DND-41 (cell line): ENCODE results near the gene UBAC1.

Source experiments
- ATAC-seq: fragments of 200-7000 bp; cut with Tn5 transposase; 3 replicates; pipeline ENCODE4 v1.9.1; 2021; ENCODE audit warnings: low read depth; ENCODE audit not compliant: insufficient read depth
- DNase-seq: peaks from one replicate; pipeline ENCODE4 v3.0.0-alpha.2; 2020
- H2AFZ ChIP-seq: 2 replicates; pipeline ENCODE4 v1.6.0; 2012; ENCODE audit warnings: low read depth, low read length
- H3K27ac ChIP-seq: 2 replicates; pipeline ENCODE4 v1.5.1; 2012; ENCODE audit warnings: low read length, inconsistent platforms
- H3K27me3 ChIP-seq: fragments of 200-600 bp; sonication (generic); 2 replicates; pipeline ENCODE4 v1.6.0; 2012; ENCODE audit warnings: low read length, mild to moderate bottlenecking, inconsistent platforms; ENCODE audit not compliant: insufficient read depth, poor library complexity
- H3K36me3 ChIP-seq: 2 replicates; pipeline ENCODE4 v1.5.1; 2012; ENCODE audit warnings: low read length, inconsistent platforms; ENCODE audit not compliant: insufficient read depth
- H3K4me1 ChIP-seq: 2 replicates; pipeline ENCODE4 v1.5.1; 2012; ENCODE audit warnings: mild to moderate bottlenecking, low read length; ENCODE audit not compliant: insufficient read depth
- H3K4me2 ChIP-seq: 2 replicates; pipeline ENCODE4 v1.6.0; 2012; ENCODE audit warnings: mild to moderate bottlenecking, moderate library complexity, low read length, inconsistent platforms; ENCODE audit not compliant: insufficient read depth
- H3K4me3 ChIP-seq, 2 experiments: fragments of 200-600 bp in 1 of 2; shearing (Covaris generic) in 1 of 2; 2 replicates each; pipeline ENCODE4 v1.5.1; 2012 to 2016; ENCODE audit warnings: inconsistent platforms in 2 of 2, low read length in 2 of 2, mild to moderate bottlenecking in 2 of 2, low read depth in 1 of 2, moderate library complexity in 1 of 2
- H3K79me2 ChIP-seq: 2 replicates; pipeline ENCODE4 v1.6.0; 2012; ENCODE audit warnings: low read length, inconsistent platforms; ENCODE audit not compliant: insufficient read depth
- H3K9ac ChIP-seq: 2 replicates; pipeline ENCODE4 v1.6.0; 2012; ENCODE audit warnings: low read depth, mild to moderate bottlenecking, inconsistent platforms, low read length, moderate library complexity
- H3K9me3 ChIP-seq: 2 replicates; pipeline ENCODE4 v1.5.1; 2012; ENCODE audit warnings: low read length, moderate library complexity, mild to moderate bottlenecking, inconsistent platforms; ENCODE audit not compliant: insufficient read depth, severe bottlenecking
- H4K20me1 ChIP-seq: 2 replicates; pipeline ENCODE4 v1.6.0; 2012; ENCODE audit warnings: low read length; ENCODE audit not compliant: insufficient read depth
- EZH2 ChIP-seq: IDR thresholded peaks from 3 replicates; pipeline ENCODE4 v1.6.1; 2012; ENCODE audit warnings: borderline replicate concordance, low read depth, mild to moderate bottlenecking, moderate library complexity, low read length, inconsistent platforms; ENCODE audit not compliant: severe bottlenecking
- TF ChIP-seq, protein P1 (sequence below): IDR thresholded peaks from 2 replicates; pipeline ENCODE4 v1.5.1; 2012; ENCODE audit warnings: borderline replicate concordance, low read length, moderate library complexity, mild to moderate bottlenecking; ENCODE audit not compliant: poor library complexity, severe bottlenecking; ENCODE audit errors: extremely low read depth

Gene UBAC1

GRCh38 chr9:135929656-135930445 is 31.3 kb downstream of the UBAC1 start:
- Histone ChIP-seq H3K36me3 (peaks cover 32% of the 10 kb centered on the region), H3K9ac (no peak overlapping the region), H2AFZ (no peak overlapping the region), H3K4me2 (no peak overlapping the region), H3K9me3 (no peaks in the 10 kb centered on the region), H3K4me3 (no peak overlapping the region), H3K27ac (no peak overlapping the region), H3K79me2 (no peaks in the 10 kb centered on the region), H3K4me1 (no peaks in the 10 kb centered on the region), H3K27me3 (no peaks in the 10 kb centered on the region), H4K20me1 (peaks cover 47% of the 10 kb centered on the region)
- TF ChIP-seq, protein P1, sequence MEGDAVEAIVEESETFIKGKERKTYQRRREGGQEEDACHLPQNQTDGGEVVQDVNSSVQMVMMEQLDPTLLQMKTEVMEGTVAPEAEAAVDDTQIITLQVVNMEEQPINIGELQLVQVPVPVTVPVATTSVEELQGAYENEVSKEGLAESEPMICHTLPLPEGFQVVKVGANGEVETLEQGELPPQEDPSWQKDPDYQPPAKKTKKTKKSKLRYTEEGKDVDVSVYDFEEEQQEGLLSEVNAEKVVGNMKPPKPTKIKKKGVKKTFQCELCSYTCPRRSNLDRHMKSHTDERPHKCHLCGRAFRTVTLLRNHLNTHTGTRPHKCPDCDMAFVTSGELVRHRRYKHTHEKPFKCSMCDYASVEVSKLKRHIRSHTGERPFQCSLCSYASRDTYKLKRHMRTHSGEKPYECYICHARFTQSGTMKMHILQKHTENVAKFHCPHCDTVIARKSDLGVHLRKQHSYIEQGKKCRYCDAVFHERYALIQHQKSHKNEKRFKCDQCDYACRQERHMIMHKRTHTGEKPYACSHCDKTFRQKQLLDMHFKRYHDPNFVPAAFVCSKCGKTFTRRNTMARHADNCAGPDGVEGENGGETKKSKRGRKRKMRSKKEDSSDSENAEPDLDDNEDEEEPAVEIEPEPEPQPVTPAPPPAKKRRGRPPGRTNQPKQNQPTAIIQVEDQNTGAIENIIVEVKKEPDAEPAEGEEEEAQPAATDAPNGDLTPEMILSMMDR: no peak
- no peak for TF ChIP-seq EZH2
- DNase-seq: no peak
- ATAC-seq: no peak

DNA sequence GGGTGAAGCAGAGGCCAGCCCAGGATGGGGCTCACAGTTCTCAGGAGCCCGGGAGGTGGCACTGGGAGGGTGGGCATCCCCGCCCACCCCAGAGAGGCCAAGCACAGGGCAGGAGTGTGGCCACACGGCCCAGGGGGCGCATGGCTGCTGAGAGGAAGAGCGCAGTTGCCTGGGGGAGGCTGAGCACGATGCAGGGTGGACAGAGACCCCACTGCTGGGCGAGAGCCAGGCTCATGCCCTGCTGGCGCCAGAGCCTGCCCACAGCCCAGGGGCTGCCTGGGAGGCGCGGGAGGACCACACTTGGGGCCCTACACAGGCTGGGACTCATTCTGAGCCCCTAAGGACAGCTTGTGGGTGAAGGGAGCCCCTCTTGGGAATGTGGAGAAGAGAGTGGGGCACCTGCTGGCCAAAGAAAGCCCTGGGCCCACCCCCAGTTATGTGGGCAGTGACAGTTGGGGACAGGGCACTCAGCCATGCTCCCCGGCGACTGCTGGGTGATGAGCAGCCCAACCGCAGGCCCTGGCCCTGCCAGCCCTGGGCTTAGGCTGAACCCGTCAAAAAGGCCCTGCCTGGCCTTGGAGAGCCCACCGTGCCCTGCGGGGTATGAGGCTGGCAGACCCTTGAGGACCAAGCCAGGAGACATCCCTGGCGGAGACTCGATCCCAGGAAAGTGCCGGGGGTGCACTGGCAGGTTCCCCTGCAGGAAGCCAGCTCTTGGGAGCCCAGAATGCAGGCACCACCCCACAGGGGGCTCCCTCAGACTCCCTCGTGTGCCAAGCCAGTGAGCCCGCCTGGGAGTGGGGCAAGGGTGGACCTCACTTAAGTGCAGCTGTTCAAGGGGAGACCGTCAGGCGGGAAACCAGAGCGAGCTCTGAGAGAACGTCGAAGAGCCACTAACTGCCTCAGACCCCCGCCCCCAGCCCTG is 32.2 kb downstream of the UBAC1 start:
- no peaks in the 10 kb centered on the region for H3K9me3 ChIP-seq
- no peaks in the 10 kb centered on the region for H3K27me3 ChIP-seq
- no peak for DNase-seq
- ATAC-seq: no peak
- H3K27ac ChIP-seq: no peak overlapping the region
- H2AFZ ChIP-seq: no peak overlapping the region
- no peaks in the 10 kb centered on the region for H3K4me1 ChIP-seq
- H3K4me3 ChIP-seq: no peak overlapping the region
- no peak overlapping the region for H3K4me2 ChIP-seq
- peaks cover 27% of the 10 kb centered on the region for H3K36me3 ChIP-seq
- no peak overlapping the region for H3K9ac ChIP-seq
- H3K79me2 ChIP-seq: no peaks in the 10 kb centered on the region
- no peak for TF ChIP-seq EZH2
- H4K20me1 ChIP-seq: peaks cover 47% of the 10 kb centered on the region

- Histone ChIP-seq H4K20me1 (peaks cover 42% of the 10 kb centered on the region), H3K4me1 (no peaks in the 10 kb centered on the region), H3K36me3 (peaks cover 19% of the 10 kb centered on the region), H3K27ac (no peak overlapping the region), H3K79me2 (no peaks in the 10 kb centered on the region), H3K4me2 (no peak overlapping the region), H3K27me3 (no peaks in the 10 kb centered on the region), H3K4me3 (no peak overlapping the region), H2AFZ (no peak overlapping the region), H3K9me3 (no peaks in the 10 kb centered on the region), H3K9ac (no peak overlapping the region)
- ATAC-seq (no peak), DNase-seq (no peak)
- TF ChIP-seq, protein P1: no peak
- no peak for TF ChIP-seq EZH2
Observed at GRCh38 chr9:135928074-135928730, 33.0 kb downstream of the UBAC1 start.
